SIG-M5 (cell line): ENCODE data around the gene ZNF568.

Experiments used
- DNase-seq: peaks from one replicate; lab custom pipeline; 2025; lab: John Stamatoyannopoulos, UW

Gene ZNF568

GRCh38 chr19:36999313-36999712, 83.2 kb downstream of the ZNF568 start:
- no peak for DNase-seq

- no peak for DNase-seq
Observed at GRCh38 chr19:37007587-37008220, 91.6 kb downstream of the ZNF568 start.

DNA sequence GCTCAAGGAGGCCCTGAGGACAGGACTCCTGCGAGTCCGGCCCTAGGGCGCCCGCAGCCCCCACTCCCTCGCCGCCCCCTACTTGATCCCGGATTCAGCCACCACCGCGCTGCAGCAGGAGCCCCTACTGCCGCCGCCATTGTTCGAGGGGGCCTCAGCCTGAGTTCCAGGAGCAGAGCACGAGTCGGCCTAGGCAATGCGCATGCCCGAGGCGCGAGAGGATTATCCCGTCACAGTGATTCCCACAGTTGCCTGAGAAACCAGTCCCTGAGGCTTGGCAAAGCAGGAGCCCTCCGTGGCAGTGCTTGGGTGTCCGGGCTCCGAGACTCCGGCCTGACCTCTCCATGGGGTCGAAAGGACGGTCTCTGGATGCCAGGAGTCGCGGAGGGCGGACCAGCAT, 93.7 kb downstream of the ZNF568 start:
- no peak for DNase-seq

GRCh38 chr19:37012093-37012745, 96.1 kb downstream of the ZNF568 start:
- no peak for DNase-seq

DNA sequence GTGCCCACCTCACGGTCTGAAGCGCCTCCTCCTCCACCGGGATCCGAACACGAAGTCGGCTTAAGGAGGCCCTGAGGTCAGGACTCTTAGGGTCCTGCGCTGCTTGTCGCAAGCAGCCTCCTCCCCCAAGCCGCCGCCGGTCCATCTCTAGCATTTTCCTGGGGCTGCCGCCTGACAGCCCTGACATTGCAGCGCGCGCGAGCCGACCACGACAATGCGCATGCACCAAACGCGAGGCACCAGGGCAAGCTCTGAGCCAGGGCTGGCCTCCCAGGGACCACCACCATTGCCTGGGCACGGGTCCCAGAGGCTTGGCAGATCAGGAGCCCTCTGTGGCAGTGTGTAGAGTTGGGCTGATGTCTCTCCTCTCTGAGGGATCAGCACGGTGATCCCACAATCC, 98.3 kb downstream of the ZNF568 start:
- no peak for DNase-seq

- no peak for DNase-seq
Observed at GRCh38 chr19:37045140-37045539, 129.0 kb downstream of the ZNF568 start.
